Urothelium cell line (cell line): ENCODE measurements around the gene LNPK.
"Not testable (repeated sequence)": the region's sequence is repeated elsewhere in the genome, so short reads cannot be mapped to it uniquely, and the experiment has no call there.

Experiments used
- DNase-seq: peaks from one replicate; pipeline ENCODE4 v3.0.0; 2011; ENCODE audit warnings: low spot score, mixed read lengths
- FAIRE-seq: peaks from 2 replicates; lab custom pipeline; 2011; peaks lifted over from hg19 to GRCh38; lab: Jason Lieb, UNC

The LNPK gene

GRCh38 chr2:176001916-176002687, at the start of gene LNPK:
Gene LNPK (minus strand): TSS chr2:176002267. CDS start chr2:175995584, 6,683 bp downstream.
- FAIRE-seq (peak; percentile 48), DNase-seq (peak; percentile 94)

GRCh38 chr2:176039375-176039774, 37.3 kb upstream of the LNPK start:
- FAIRE-seq: no peak
- no peak for DNase-seq

- FAIRE-seq (no peak), DNase-seq (no peak)
Observed at GRCh38 chr2:176038694-176039093, 36.6 kb upstream of the LNPK start.

- FAIRE-seq (no peak), DNase-seq (no peak)
Observed at GRCh38 chr2:176035013-176035691, 33.1 kb upstream of the LNPK start.

- DNase-seq (no peak), FAIRE-seq (no peak)
Observed at GRCh38 chr2:176027806-176028205, 25.7 kb upstream of the LNPK start.

- DNase-seq: no peak
- no peak for FAIRE-seq
Observed at GRCh38 chr2:176025932-176026331, 23.9 kb upstream of the LNPK start.

- DNase-seq: no peak
- FAIRE-seq: no peak
Observed at GRCh38 chr2:176024083-176024482, 22.0 kb upstream of the LNPK start.

GRCh38 chr2:176022048-176022447, 20.0 kb upstream of the LNPK start:
- DNase-seq (no peak), FAIRE-seq (no peak)

GRCh38 chr2:176020400-176020799, 18.3 kb upstream of the LNPK start:
- DNase-seq: no peak
- no peak for FAIRE-seq

- DNase-seq (no peak), FAIRE-seq (no peak)
Observed at GRCh38 chr2:176018708-176019107, 16.6 kb upstream of the LNPK start.

- FAIRE-seq (no peak), DNase-seq (no peak)
Observed at GRCh38 chr2:176009445-176009844, 7.4 kb upstream of the LNPK start.

GRCh38 chr2:176004934-176005333, 2.9 kb upstream of the LNPK start:
- no peak for FAIRE-seq
- DNase-seq: no peak

- DNase-seq (no peak), FAIRE-seq (no peak)
Observed at GRCh38 chr2:176003958-176004357, 1.9 kb upstream of the LNPK start.

- peak; percentile 32 for DNase-seq
Observed at GRCh38 chr2:176002688-176003210, 682 bp upstream of the LNPK start.

GRCh38 chr2:176001281-176001915, 669 bp downstream of the LNPK start:
- FAIRE-seq (no peak), DNase-seq (peak; percentile 32)

More at GRCh38 chr2:176002688-176003210, 682 bp upstream of the LNPK start:
- FAIRE-seq: no peak

GRCh38 chr2:175999283-175999819, 2.7 kb downstream of the LNPK start:
- DNase-seq (no peak), FAIRE-seq (no peak)

- DNase-seq (no peak), FAIRE-seq (no peak)
Observed at GRCh38 chr2:175990099-175990498, 12.0 kb downstream of the LNPK start.

GRCh38 chr2:175987126-175987525, 14.9 kb downstream of the LNPK start:
- not testable (repeated sequence) for FAIRE-seq, DNase-seq

GRCh38 chr2:175984846-175985245, 17.2 kb downstream of the LNPK start:
- no peak for FAIRE-seq

GRCh38 chr2:175981551-175981950, 20.5 kb downstream of the LNPK start:
- FAIRE-seq (no peak), DNase-seq (no peak)

More at GRCh38 chr2:175984846-175985245, 17.2 kb downstream of the LNPK start:
- no peak for DNase-seq
